ENCODE measurements around the gene GALNT2. TPM values are rescaled to one million over a fixed set of nuclear protein-coding genes. Genes with fewer than 3 reads are reported as not detected.

GALNT2 gene
- total and polyA plus RNA-seq, 9 of the 15 experiments (the other 6 are each of a cell fraction or from before 2014, with no cell fraction given) = 1.6 to 106 (median 51.9) TPM

DNA sequence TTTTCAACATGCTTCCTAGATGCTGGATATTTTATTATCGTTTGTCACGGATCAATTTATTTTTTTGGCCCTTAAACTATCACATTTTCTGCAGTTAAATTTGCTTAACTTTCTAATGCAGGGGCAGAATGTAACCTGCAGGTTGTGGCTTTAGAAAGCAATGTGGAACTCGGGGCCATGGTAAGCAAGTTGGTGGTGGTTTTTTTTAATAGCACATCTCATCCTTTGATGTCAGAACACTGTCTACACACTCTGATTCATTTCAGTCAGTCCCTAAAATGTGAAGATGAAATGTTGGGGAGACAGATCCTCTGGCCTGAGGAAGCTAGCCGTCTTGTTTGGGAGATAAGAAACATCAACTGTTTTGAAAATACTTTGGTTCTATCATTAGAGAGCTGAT, 89.5 kb downstream of the GALNT2 start:
- no TSS peak for BruUV-seq (replicated peaks)
- ChIA-PET POLR2A (interaction anchor here (0.7 to 3.2 kb wide), 4 partner anchors 9 to 28 kb away, joined by 3 to 17 read pairs (median 6); no protein-coding TSS in a partner anchor), CTCF (ENCODE audit: low intra/inter-chr PET ratio) (no interaction called here)
- peaks cover 8% of the 10 kb centered on the region for H3K9me1 ChIP-seq (ENCODE audit: control insufficient read depth, insufficient read depth, low read length)
- H3K4me2 ChIP-seq (ENCODE audit: insufficient read depth, low read length) = peak overlapping the region; percentile 44; the same call in 1 of the 2 replicates
- ATAC-seq (no peak), DNase-seq (ENCODE audit: extremely low read depth in 1 of 4, low spot score in 3 of 4) (no peak), FAIRE-seq (no peak)
- H3K4me3 ChIP-seq = no peak overlapping the region
- H3K27ac ChIP-seq (ENCODE audit: extremely low read depth, low read depth, low read length) = peak overlapping the region; percentile 41; the same call in 2 of the 3 replicates
- peaks cover 98% of the 10 kb centered on the region for H3K79me2 ChIP-seq (ENCODE audit: control insufficient read depth, insufficient read depth, low read length)
- no peaks in the 10 kb centered on the region for H4K20me1 ChIP-seq (replicated peaks; ENCODE audit: control insufficient read depth, insufficient read depth, low read length)
- H3K4me1 ChIP-seq (replicated peaks in 1 of 2; ENCODE audit: control insufficient read depth in 2 of 2, insufficient read depth in 2 of 2, low read length in 2 of 2) = peaks cover 57 to 91% of the 10 kb centered on the region in 2 experiments
- in situ Hi-C loops (cut with MboI) (no loop called here), intact Hi-C loops (cut with micrococcal nuclease) (loop anchor here (10.0 kb wide), 1 partner anchor 602 kb away; the partner anchor contains the start of gene ABCB10)
- H3K36me3 ChIP-seq (ENCODE audit: control insufficient read depth, insufficient read depth, low read length) = peaks cover 3% of the 10 kb centered on the region; the same call in 1 of the 3 replicates
- H3K9me3 ChIP-seq (replicated peaks; ENCODE audit: control insufficient read depth, insufficient read depth, low read depth, low read length) = no peaks in the 10 kb centered on the region
- peak overlapping the region in 1 of 2 experiments; percentile 41; a peak in 2 of 4 replicates for H3K9ac ChIP-seq (ENCODE audit: insufficient read depth in 1 of 2, low read depth in 2 of 2, low read length in 2 of 2)
- peak overlapping the region; percentile 18; the same call in 1 of the 2 replicates for H2AFZ ChIP-seq (ENCODE audit: low read depth, low read length)
- WGBS (ENCODE audit: insufficient coverage, low coverage, missing lambda C conversion rate) = 14% methylated on average over 4 of the region's 4 CpGs
- no peaks in the 10 kb centered on the region for H3K27me3 ChIP-seq (ENCODE audit: control insufficient read depth in 2 of 2, insufficient read depth in 2 of 2, low read length in 2 of 2)
- TF ChIP-seq NONO (IDR thresholded peaks at IDR 0.05; ENCODE audit: low read depth in 2 of 2, low read length in 1 of 2) (no peak), CBFA2T3 (IDR thresholded peaks at IDR 0.05) (peak; percentile 47; the same call in 1 of the 2 replicates), KDM1A (IDR thresholded peaks at IDR 0.05) (no peak), ZNF696 (CRISPR knock-in tag; conservative IDR thresholded peaks at IDR 0.05) (no peak), ZNF77 (CRISPR knock-in tag; IDR thresholded peaks at IDR 0.05) (0 out of 2 replicates have a peak, but pooled peaks have one; percentile 54), ZNF217 (CRISPR knock-in tag; IDR thresholded peaks at IDR 0.05) (no peak), ZNF232 (CRISPR knock-in tag; IDR thresholded peaks at IDR 0.05) (no peak), GATA2 (CRISPR knock-in tag; IDR thresholded peaks at IDR 0.05) (no peak), USF1 (CRISPR knock-in tag; IDR thresholded peaks at IDR 0.05) (no peak), DEAF1 (CRISPR knock-in tag; IDR thresholded peaks at IDR 0.05) (no peak), CBX2 (IDR thresholded peaks at IDR 0.05; ENCODE audit: insufficient read depth, low read length, poor library complexity, severe bottlenecking) (no peak)
- TF ChIP-seq, protein P1, sequence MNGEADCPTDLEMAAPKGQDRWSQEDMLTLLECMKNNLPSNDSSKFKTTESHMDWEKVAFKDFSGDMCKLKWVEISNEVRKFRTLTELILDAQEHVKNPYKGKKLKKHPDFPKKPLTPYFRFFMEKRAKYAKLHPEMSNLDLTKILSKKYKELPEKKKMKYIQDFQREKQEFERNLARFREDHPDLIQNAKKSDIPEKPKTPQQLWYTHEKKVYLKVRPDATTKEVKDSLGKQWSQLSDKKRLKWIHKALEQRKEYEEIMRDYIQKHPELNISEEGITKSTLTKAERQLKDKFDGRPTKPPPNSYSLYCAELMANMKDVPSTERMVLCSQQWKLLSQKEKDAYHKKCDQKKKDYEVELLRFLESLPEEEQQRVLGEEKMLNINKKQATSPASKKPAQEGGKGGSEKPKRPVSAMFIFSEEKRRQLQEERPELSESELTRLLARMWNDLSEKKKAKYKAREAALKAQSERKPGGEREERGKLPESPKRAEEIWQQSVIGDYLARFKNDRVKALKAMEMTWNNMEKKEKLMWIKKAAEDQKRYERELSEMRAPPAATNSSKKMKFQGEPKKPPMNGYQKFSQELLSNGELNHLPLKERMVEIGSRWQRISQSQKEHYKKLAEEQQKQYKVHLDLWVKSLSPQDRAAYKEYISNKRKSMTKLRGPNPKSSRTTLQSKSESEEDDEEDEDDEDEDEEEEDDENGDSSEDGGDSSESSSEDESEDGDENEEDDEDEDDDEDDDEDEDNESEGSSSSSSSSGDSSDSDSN (IDR thresholded peaks at IDR 0.05; ENCODE audit: borderline replicate concordance in 1 of 2, low read depth in 2 of 2, low read length in 2 of 2) = 0 out of 4 replicates have a peak, but pooled peaks of 1 of the 2 experiments have one; percentile 41
- TF ChIP-seq, protein P2, sequence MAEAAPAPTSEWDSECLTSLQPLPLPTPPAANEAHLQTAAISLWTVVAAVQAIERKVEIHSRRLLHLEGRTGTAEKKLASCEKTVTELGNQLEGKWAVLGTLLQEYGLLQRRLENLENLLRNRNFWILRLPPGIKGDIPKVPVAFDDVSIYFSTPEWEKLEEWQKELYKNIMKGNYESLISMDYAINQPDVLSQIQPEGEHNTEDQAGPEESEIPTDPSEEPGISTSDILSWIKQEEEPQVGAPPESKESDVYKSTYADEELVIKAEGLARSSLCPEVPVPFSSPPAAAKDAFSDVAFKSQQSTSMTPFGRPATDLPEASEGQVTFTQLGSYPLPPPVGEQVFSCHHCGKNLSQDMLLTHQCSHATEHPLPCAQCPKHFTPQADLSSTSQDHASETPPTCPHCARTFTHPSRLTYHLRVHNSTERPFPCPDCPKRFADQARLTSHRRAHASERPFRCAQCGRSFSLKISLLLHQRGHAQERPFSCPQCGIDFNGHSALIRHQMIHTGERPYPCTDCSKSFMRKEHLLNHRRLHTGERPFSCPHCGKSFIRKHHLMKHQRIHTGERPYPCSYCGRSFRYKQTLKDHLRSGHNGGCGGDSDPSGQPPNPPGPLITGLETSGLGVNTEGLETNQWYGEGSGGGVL (CRISPR knock-in tag; IDR thresholded peaks at IDR 0.05) = no peak

Data from K562 (cell line).